GM12875 (cell line): ENCODE measurements around the gene PPP1R9B.

Experiments used
- H3K4me3 ChIP-seq: one replicate; pipeline ENCODE4 v1.5.1; 2011; ENCODE audit warnings: low read depth, low read length, control low read depth
- TF ChIP-seq, protein P1 (sequence below): IDR thresholded peaks from 2 replicates; pipeline ENCODE4 v1.5.1; 2011; ENCODE audit warnings: low read depth, mild to moderate bottlenecking, control low read depth, inconsistent platforms, low read length, moderate library complexity, borderline replicate concordance; ENCODE audit not compliant: insufficient read depth

PPP1R9B gene

DNA sequence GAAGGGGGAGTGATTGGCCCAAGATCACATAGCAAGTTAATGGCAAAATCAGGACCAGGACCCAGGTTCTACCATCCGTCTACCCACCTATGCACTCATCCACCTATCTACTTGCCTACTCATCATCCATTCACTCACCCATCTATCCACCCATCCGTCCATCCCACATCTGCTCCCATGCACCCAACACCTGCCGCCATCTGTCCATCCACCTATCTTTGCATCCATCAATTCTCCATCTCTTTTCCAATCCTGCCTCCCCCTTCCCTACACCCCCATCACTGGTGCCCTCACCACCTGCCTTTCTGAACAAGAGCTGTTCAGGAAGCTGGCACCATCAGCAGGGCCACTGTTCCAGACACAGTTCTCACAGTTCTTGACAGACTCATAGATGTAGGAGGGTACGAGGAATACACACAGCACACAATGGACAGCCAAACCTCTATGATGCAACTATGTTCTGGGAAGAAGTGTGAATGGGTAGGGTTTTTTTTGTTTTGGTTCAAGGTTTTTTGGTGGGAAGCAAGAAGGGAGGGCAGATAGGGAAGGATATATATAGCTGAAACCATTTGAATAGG, 25.0 kb downstream of the PPP1R9B start:
- TF ChIP-seq, protein P1, sequence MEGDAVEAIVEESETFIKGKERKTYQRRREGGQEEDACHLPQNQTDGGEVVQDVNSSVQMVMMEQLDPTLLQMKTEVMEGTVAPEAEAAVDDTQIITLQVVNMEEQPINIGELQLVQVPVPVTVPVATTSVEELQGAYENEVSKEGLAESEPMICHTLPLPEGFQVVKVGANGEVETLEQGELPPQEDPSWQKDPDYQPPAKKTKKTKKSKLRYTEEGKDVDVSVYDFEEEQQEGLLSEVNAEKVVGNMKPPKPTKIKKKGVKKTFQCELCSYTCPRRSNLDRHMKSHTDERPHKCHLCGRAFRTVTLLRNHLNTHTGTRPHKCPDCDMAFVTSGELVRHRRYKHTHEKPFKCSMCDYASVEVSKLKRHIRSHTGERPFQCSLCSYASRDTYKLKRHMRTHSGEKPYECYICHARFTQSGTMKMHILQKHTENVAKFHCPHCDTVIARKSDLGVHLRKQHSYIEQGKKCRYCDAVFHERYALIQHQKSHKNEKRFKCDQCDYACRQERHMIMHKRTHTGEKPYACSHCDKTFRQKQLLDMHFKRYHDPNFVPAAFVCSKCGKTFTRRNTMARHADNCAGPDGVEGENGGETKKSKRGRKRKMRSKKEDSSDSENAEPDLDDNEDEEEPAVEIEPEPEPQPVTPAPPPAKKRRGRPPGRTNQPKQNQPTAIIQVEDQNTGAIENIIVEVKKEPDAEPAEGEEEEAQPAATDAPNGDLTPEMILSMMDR = no peak
- no peak overlapping the region for H3K4me3 ChIP-seq

DNA sequence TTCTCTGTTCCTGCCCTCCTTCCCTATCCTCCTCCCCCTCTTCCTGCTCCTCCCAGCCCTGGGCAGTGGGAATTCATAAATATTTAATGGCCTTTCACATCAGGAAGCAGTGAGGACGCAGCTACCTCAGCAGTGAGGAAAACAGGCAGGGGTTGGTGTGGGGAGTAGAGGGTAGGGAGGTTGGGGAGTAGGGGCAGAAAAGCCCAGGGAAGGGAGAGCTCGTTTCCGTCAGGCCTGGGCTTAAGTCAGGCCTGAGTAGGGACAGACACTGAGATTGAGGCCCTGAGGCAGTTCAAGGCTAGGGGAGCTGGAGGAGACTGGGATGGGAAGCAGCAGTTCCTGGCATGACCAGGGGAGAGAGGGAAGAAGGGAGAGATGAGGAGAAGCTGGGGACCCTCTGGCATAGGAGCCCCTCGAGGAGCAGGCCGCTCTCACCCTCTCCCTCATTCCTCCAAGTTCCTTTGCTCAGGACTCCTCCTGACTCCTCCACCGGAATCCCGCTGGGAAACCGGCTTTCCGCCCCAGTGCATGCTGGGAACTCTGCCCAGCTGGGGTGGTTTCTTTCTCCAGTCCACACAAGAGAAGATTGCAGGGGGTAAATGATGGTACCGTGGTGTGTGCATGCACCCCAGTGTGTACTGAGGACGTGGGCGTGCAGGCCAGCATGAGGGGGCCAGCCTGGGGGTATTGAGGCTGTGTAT, 26.7 kb downstream of the PPP1R9B start:
- TF ChIP-seq, protein P1 = no peak
- no peak overlapping the region for H3K4me3 ChIP-seq

DNA sequence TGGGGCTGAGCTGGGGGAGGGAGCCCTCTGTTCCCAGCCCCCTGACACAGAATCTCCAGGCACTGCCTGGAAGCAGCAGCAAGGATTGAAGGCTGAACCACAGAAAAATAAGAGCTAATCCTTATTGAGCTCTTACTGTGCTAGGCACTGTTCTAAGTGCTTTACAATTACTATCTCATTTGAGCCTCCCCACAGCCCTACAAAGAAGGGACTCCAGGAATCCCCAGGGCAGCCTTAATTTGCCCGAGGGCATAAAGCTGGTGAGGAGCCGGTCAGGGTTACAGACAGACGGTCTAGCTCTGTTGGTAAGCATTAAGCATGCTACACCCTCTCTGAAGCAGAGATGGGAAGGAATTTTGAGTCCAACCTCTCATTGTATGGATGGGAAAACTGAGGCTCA, 27.5 kb downstream of the PPP1R9B start:
- no peak overlapping the region for H3K4me3 ChIP-seq
- TF ChIP-seq, protein P1 = no peak

DNA sequence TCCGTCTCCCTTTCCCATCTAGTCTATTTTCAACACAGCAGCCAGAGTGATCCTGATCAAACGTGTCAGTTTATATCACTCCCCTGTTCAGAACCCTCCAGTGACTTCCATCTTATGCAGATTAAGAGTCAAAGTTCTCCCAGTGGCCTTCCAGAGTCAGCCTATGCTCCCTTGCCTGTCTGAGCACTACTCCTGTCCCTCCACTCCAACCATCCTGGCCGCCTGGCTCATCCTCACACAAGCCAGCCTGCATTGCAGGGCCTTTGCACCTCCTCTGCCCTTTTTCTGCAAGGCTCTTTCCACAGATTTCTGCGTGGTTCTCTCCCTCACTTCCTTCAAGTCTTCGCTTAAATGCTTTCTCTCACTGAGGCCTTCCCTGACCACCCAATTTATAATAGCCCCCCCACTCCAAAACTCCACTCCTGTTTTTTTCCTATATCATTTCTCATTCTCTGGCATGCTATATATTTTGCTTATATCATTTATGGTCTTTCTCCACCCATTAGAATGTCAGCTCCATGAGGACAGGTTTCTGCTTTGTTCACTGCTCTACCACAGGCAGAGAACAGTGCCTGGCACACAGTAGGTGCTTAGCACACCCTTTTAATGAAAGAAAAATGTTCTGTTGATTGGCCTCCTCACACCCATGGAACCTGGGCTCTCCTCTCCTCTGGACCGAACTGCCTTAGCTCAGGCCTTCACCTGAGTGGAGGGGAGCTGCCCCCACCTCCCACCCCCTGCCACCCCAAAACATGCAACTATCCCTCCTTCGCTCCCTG, 29.8 kb downstream of the PPP1R9B start:
- no peak overlapping the region for H3K4me3 ChIP-seq
- TF ChIP-seq, protein P1 = no peak

DNA sequence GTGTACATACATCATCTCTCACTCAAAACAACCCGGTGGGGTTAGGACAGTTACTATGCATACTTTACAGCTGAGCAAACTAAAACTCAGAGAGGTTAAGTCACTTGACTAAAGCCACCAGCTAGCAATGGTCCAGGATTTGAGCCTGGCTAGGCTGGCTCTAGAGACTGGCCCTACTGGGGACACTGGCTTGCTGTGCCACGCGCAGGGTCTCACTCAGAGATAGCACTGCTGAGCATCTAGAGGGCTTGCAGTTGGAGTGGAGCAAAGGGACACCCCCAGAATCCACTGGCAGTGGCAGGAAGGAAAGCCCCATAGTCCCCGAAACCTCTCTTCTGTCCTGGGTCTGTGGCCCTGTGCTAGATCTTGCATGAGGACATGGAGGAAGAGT, 31.7 kb downstream of the PPP1R9B start:
- TF ChIP-seq, protein P1 = no peak
- H3K4me3 ChIP-seq = no peak overlapping the region

DNA sequence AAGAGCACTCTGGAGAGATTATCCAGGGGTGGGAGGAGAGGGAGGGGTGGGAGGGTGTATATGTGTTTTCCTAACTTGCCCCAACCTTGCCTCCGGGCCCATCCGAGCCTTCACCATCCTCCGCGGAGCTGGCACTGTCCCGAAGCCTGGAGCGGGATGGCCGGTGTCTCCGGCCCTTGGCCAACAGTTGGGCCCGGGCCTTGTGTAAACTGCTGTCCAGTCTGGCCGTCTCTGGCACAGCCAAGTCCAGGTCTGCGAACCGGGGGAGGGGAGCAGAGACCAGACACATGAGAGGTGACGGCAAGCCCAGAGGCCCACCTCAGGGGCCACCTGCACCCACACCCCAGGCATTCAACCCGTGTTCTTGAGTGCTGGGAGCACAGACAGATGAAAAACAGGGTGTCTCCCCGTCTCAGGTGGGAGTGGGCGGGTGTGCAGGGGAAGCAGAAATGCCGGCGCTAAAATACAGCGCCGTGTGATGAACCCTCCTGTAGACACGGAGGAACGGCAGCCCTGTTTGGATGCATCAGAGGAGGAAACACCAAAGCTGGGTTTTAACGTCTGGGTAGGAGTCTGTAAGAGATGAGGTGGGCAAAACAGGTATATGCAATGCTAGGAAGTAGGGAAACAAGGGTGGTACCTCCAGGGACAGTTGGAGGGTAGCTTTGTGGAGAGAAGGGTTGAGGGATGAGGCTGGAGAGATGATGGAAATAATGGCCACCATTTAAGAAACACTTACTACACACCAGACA, 32.2 kb downstream of the PPP1R9B start:
- TF ChIP-seq, protein P1 = no peak
- no peak overlapping the region for H3K4me3 ChIP-seq
